Kidney epithelial cell (primary cell): Measurements from ENCODE around the gene TMEM269. TPM values are rescaled to one million over a fixed set of nuclear protein-coding genes. Genes with fewer than 3 reads are reported as not detected.

Experiments
- DNase-seq: peaks from one replicate; pipeline ENCODE4 v3.0.0-alpha.2; 2010; ENCODE audit warnings: low read depth
- H3K27me3 ChIP-seq: 2 replicates; pipeline ENCODE4 v1.6.0; 2011; ENCODE audit warnings: low read length; ENCODE audit not compliant: control insufficient read depth, insufficient read depth
- H3K36me3 ChIP-seq: 2 replicates; pipeline ENCODE4 v1.5.1; 2011; ENCODE audit warnings: low read length; ENCODE audit not compliant: control insufficient read depth, insufficient read depth
- H3K4me3 ChIP-seq: 2 replicates; pipeline ENCODE4 v1.5.1; 2011; ENCODE audit warnings: low read depth, mild to moderate bottlenecking, control low read depth, low read length
- total RNA-seq: library from RNA; depleted of rRNA; stranded (reverse); fragments of >200 nt; gene quantifications from 2 replicates; pipeline ENCODE4 v1.2.3, GENCODE V29; 2015
- TF ChIP-seq, protein P1 (sequence below): IDR thresholded peaks from 2 replicates; pipeline ENCODE4 v1.5.1; 2011; ENCODE audit warnings: mild to moderate bottlenecking, moderate library complexity, low read length, control low read depth, inconsistent platforms; ENCODE audit not compliant: insufficient read depth, poor library complexity, severe bottlenecking

TMEM269 gene
- total RNA-seq, 1 donor from 2014 or later, result 0.04 TPM

DNA sequence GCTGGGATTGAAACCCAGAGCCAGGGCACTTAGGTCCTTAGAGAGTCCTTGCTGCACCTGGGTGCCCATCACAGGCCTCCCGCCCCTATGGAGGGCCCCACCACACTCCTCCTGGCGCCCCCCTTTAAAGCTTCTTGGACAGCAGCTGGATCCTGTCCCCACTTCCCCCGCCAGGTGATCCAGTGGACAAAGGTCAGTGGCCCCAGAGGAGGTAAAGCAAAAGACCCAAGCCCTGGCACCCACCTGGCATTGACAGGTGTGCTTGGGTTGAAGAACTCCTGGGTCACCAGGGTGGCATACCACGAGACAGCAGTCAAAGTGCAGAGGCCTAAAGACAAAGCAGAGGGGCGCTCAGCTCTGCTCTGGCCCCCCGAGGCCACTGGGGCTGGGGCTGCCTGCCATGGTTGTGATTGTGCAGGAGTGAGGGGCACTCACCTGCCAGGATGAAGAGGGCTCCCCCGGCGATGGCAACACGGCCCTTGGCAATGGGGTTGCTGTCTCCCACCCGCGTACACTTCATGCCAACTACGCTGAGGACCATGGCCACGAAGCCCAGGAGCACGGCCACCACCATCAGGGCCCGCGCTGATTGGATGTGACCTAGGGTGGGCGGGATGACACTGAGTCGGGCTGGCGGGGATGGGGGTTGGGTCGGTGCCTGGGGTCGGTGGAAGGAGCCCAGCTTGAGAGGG, 46.7 kb upstream of the TMEM269 start:
- Histone ChIP-seq H3K4me3 (no peak overlapping the region), H3K36me3 (no peaks in the 10 kb centered on the region), H3K27me3 (peaks cover 8% of the 10 kb centered on the region)
- no peak for DNase-seq
- TF ChIP-seq, protein P1, sequence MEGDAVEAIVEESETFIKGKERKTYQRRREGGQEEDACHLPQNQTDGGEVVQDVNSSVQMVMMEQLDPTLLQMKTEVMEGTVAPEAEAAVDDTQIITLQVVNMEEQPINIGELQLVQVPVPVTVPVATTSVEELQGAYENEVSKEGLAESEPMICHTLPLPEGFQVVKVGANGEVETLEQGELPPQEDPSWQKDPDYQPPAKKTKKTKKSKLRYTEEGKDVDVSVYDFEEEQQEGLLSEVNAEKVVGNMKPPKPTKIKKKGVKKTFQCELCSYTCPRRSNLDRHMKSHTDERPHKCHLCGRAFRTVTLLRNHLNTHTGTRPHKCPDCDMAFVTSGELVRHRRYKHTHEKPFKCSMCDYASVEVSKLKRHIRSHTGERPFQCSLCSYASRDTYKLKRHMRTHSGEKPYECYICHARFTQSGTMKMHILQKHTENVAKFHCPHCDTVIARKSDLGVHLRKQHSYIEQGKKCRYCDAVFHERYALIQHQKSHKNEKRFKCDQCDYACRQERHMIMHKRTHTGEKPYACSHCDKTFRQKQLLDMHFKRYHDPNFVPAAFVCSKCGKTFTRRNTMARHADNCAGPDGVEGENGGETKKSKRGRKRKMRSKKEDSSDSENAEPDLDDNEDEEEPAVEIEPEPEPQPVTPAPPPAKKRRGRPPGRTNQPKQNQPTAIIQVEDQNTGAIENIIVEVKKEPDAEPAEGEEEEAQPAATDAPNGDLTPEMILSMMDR, result no peak

DNA sequence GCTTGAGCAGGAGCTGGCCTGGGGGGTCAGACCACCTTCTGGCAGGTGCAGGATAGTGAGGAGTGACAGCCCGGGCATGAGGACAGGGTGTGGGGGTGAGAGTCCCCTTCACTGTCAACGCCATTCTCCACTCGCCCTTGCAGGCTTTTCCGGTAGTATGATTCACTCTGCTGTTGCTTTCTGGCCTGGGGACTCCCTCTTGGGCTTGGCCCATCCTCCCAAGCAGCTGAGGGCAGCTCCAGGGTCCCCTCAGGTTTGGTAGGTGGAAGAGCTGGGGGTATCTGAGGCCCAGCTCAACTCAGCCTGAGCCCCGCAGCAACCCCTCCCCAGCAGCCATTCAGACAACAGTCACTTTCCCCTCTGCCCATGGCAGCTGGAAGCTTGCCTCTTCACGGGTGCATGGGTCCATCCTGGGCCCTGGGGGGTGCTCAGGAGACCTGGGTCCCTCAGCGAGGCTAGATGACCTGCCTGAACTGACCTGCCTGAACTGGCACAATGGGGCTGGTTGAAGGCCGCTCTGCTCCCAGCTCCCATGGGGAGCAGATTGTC, 46.0 kb upstream of the TMEM269 start:
- TF ChIP-seq, protein P1, result no peak
- Histone ChIP-seq H3K4me3 (no peak overlapping the region), H3K36me3 (no peaks in the 10 kb centered on the region), H3K27me3 (peaks cover 8% of the 10 kb centered on the region)
- no peak for DNase-seq

DNA sequence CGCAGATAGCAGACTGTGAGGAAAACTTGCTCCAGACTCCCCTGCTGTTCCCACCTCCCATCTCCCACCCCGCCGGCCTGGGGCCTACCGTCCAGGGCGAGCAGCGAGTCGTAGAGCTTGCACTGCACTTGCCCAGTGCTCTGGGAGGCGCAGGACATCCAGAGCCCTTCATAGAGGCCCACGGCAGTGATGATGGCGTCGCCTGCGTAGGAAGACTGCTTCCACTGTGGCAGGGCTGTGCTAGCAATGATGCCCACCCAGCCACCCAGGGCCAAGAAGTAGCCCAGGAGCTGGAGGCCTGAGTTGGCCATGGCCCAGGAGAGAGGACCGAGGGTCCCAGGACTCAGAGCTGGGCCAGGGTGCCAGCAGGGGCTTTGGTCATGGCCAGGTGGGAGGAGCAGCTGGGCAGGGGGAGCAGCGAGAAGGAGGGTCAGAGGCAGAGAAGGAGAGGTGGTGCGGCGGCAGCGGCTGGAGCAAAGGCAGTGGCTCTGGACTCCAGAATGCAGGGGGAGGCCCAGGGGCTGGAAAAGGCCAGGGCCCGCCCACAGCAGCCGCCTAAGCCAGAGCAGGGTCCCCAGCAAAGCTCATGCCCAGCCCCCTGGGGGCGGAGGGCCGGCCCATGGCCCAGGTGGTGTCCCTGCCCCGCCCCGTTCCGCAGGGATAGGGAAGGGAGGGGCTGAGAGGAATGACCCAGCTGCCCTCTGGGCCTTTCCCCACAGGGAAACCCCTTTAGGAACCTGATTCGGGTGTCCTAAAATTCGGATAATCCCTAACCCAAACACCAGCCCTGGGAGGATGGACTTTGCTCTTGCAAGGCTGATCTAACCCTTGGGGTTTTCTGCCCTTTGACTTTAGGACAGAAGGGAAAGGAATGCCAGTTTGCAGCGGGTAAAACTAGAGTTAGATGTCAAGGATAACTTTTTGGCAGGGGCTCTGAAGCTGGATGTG, 44.8 kb upstream of the TMEM269 start, which contains the start of gene CLDN19:
TSS of gene CLDN19 (minus strand) at position 484 of the 948 bp plus-strand sequence. CDS start at position 311, 173 bp downstream.
- peaks cover 8% of the 10 kb centered on the region for H3K27me3 ChIP-seq
- no peak for DNase-seq
- H3K4me3 ChIP-seq, result no peak within 1 kb of the TSS
- TF ChIP-seq, protein P1, result no peak
- H3K36me3 ChIP-seq, result no peaks in the 10 kb centered on the region

DNA sequence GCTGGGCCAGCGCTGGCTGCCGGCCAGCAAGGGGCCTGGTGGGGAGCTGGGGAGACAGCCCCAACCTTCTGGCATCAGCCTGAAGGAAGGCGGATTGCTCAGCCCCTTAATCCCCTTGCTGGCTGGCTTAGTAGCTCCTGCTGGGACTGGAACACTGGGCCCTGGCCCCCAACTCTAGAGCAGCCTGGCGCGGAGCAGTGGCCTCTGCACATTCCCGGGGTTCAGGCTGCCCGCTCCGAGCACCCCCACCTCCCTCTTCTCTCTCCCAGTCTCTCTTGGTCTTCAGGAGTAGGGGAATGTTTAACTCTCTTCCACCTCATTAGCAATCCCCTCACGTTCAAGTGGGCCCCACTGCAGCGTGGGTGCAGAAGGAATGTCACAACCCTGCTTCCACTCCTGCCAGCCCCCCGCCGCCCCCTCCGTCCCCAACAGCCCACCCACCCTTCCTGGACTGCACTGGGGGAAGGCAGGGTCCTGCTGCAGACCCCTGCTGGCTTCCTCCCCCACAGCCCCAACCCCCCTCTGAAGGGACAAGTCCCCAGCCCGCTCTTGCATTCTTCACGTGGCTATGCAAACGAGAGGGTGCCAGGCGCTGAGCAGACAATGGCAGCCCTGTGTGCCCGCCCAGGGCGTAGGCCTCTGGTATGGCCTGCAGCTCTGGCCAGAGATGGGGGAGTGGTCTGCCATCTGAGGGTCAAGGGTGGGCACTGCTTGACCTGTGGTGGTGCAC, 43.8 kb upstream of the TMEM269 start:
- Histone ChIP-seq H3K27me3 (peaks cover 8% of the 10 kb centered on the region), H3K4me3 (no peak overlapping the region), H3K36me3 (no peaks in the 10 kb centered on the region)
- DNase-seq, result no peak
- TF ChIP-seq, protein P1, result no peak

DNA sequence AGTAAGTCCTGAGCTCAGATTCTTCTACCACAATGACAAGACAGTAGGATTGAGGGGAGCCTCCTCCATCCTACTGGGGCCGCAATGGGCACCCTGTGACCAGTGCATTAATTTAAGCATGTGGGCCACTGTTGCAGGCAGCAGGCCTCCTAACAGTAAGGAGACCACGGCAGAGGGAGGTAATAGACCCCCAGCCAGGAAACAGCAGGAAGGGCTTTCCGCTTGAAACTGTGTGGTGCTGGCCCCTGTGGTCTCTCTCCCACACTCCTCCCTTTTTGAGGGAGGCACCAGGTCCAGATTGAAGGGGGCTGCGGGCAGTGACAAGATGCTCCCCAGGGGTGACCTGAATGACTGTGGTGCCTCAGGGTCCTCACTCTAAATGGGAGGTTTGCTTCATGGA, 43.1 kb upstream of the TMEM269 start:
- TF ChIP-seq, protein P1, result no peak
- H3K4me3 ChIP-seq, result no peak overlapping the region
- H3K36me3 ChIP-seq, result no peaks in the 10 kb centered on the region
- DNase-seq, result no peak
- H3K27me3 ChIP-seq, result peaks cover 8% of the 10 kb centered on the region
